H9 (cell line): ENCODE results near the gene LHFPL2. TPM values are rescaled to one million over a fixed set of nuclear protein-coding genes. Genes with fewer than 3 reads are reported as not detected.
A peak's percentile ranks its signal among the peaks of the same experiment; 100 is the strongest.

ENCODE experiments used
- DNase-seq: peaks from one replicate; pipeline ENCODE4 v3.0.0-alpha.2; 2017
- H2AFZ ChIP-seq: one replicate; pipeline ENCODE4 v1.6.1; 2013; ENCODE audit warnings: mild to moderate bottlenecking, low read length, control low read depth, moderate library complexity
- H2AK5ac ChIP-seq: 2 replicates; pipeline ENCODE4 v1.6.1; 2013; ENCODE audit warnings: low read length, control low read depth, mixed read lengths; ENCODE audit not compliant: insufficient read length
- H2BK120ac ChIP-seq: one replicate; pipeline ENCODE4 v1.6.1; 2013; ENCODE audit warnings: low read depth, mild to moderate bottlenecking, low read length, control low read depth, inconsistent platforms; ENCODE audit not compliant: poor library complexity, severe bottlenecking
- H2BK12ac ChIP-seq: 2 replicates; pipeline ENCODE4 v1.6.1; 2013; ENCODE audit warnings: low read length, control low read depth, mixed read lengths, low read depth; ENCODE audit not compliant: insufficient read length
- H2BK15ac ChIP-seq: 2 replicates; pipeline ENCODE4 v1.6.1; 2013; ENCODE audit warnings: low read depth, low read length, control low read depth
- H2BK20ac ChIP-seq: one replicate; pipeline ENCODE4 v1.6.1; 2013; ENCODE audit warnings: low read depth, mild to moderate bottlenecking, low read length, control low read depth, inconsistent platforms; ENCODE audit not compliant: poor library complexity, severe bottlenecking
- H2BK5ac ChIP-seq: 2 replicates; pipeline ENCODE4 v1.6.1; 2013; ENCODE audit warnings: low read length, control low read depth, mixed read lengths; ENCODE audit not compliant: insufficient read length
- H3K14ac ChIP-seq: 2 replicates; pipeline ENCODE4 v1.6.1; 2013; ENCODE audit warnings: low read length, control low read depth; ENCODE audit not compliant: insufficient read depth
- H3K18ac ChIP-seq: 2 replicates; pipeline ENCODE4 v1.6.1; 2013; ENCODE audit warnings: low read depth, mild to moderate bottlenecking, mixed read lengths, low read length, control low read depth; ENCODE audit not compliant: insufficient read length
- H3K23ac ChIP-seq: 2 replicates; pipeline ENCODE4 v1.6.1; 2013; ENCODE audit warnings: low read length, control low read depth, mixed read lengths, low read depth; ENCODE audit not compliant: insufficient read length
- H3K23me2 ChIP-seq: 2 replicates; pipeline ENCODE4 v1.6.1; 2013; ENCODE audit warnings: low read depth, mild to moderate bottlenecking, mixed read lengths, low read length, control low read depth; ENCODE audit not compliant: insufficient read length, poor library complexity, severe bottlenecking
- H3K27ac ChIP-seq: 2 replicates; pipeline ENCODE4 v1.5.1; 2013; ENCODE audit warnings: low read length, control low read depth, mixed read lengths, low read depth; ENCODE audit not compliant: insufficient read length
- H3K27me3 ChIP-seq: 2 replicates; pipeline ENCODE4 v1.6.1; 2013; ENCODE audit warnings: low read length, control low read depth, inconsistent platforms; ENCODE audit not compliant: insufficient read depth
- H3K4ac ChIP-seq: 2 replicates; pipeline ENCODE4 v1.6.1; 2013; ENCODE audit warnings: low read depth, mild to moderate bottlenecking, control low read depth, inconsistent platforms, low read length, moderate library complexity
- H3K4me1 ChIP-seq: 2 replicates; pipeline ENCODE4 v1.6.1; 2013; ENCODE audit warnings: low read length, control low read depth, inconsistent platforms; ENCODE audit not compliant: insufficient read depth
- H3K4me2 ChIP-seq: 2 replicates; pipeline ENCODE4 v1.6.1; 2013; ENCODE audit warnings: low read length, control low read depth, mixed read lengths; ENCODE audit not compliant: insufficient read length, insufficient read depth
- H3K56ac ChIP-seq: 2 replicates; pipeline ENCODE4 v1.6.1; 2013; ENCODE audit warnings: low read depth, mild to moderate bottlenecking, mixed read lengths, low read length, control low read depth; ENCODE audit not compliant: insufficient read length
- H3K79me1 ChIP-seq: 2 replicates; pipeline ENCODE4 v1.6.1; 2013; ENCODE audit warnings: low read depth, mild to moderate bottlenecking, moderate library complexity, low read length, control low read depth, inconsistent platforms; ENCODE audit not compliant: insufficient read depth, poor library complexity, severe bottlenecking
- H3K79me2 ChIP-seq: 2 replicates; pipeline ENCODE4 v1.6.1; 2013; ENCODE audit warnings: low read length, control low read depth, inconsistent platforms; ENCODE audit not compliant: insufficient read depth
- H3K9ac ChIP-seq: 2 replicates; pipeline ENCODE4 v1.6.1; 2013; ENCODE audit warnings: low read length, control low read depth, mixed read lengths; ENCODE audit not compliant: insufficient read length; ENCODE audit errors: extremely low read depth
- H3K9me3 ChIP-seq: one replicate; pipeline ENCODE4 v1.6.1; 2013; ENCODE audit warnings: low read depth, low read length, inconsistent platforms; ENCODE audit not compliant: control insufficient read depth
- H3T11ph ChIP-seq: one replicate; pipeline ENCODE4 v1.6.1; 2013; ENCODE audit warnings: mild to moderate bottlenecking, low read length, control low read depth, inconsistent platforms
- H4K20me1 ChIP-seq: one replicate; pipeline ENCODE4 v1.6.1; 2013; ENCODE audit not compliant: control insufficient read depth, insufficient read length, insufficient read depth
- H4K5ac ChIP-seq: 2 replicates; pipeline ENCODE4 v1.6.1; 2013; ENCODE audit warnings: low read depth, mild to moderate bottlenecking, mixed read lengths, low read length, control low read depth; ENCODE audit not compliant: insufficient read length
- H4K8ac ChIP-seq: replicated peaks from 2 replicates; pipeline ENCODE4 v1.6.1; 2013; ENCODE audit warnings: low read length, control low read depth, mixed read lengths, low read depth; ENCODE audit not compliant: insufficient read length
- H4K91ac ChIP-seq: 2 replicates; pipeline ENCODE4 v1.6.1; 2013; ENCODE audit warnings: low read depth, mild to moderate bottlenecking, moderate library complexity, mixed read lengths, low read length, control low read depth; ENCODE audit not compliant: insufficient read length
- H3K27ac Mint-ChIP-seq, 3 experiments: 2 replicates in 2 of 3; 3 replicates in 1 of 3; pipeline ENCODE4 v1.8.0; 2020 to 2021; ENCODE audit warnings: mixed read lengths in 3 of 3, mild to moderate bottlenecking in 1 of 3, moderate library complexity in 1 of 3
- H3K27me3 Mint-ChIP-seq: 2 replicates; pipeline ENCODE4 v1.8.0; 2021; ENCODE audit warnings: low read depth, mild to moderate bottlenecking, moderate library complexity, mixed read lengths
- H3K36me3 Mint-ChIP-seq, 3 experiments: 2 replicates in 2 of 3; 3 replicates in 1 of 3; pipeline ENCODE4 v1.8.0; 2020 to 2021; ENCODE audit warnings: low read depth in 3 of 3, mixed read lengths in 3 of 3; ENCODE audit not compliant: insufficient read depth in 1 of 3
- H3K4me1 Mint-ChIP-seq, 2 experiments: 2 replicates each; pipeline ENCODE4 v1.8.0; 2020; ENCODE audit warnings: mixed read lengths in 2 of 2
- H3K4me3 Mint-ChIP-seq, 2 experiments: 2 replicates in 1 of 2; 3 replicates in 1 of 2; pipeline ENCODE4 v1.8.0; 2020 to 2021; ENCODE audit warnings: mild to moderate bottlenecking in 2 of 2, mixed read lengths in 2 of 2, moderate library complexity in 1 of 2
- H3K9me3 Mint-ChIP-seq, 2 experiments: 2 replicates in 1 of 2; 3 replicates in 1 of 2; pipeline ENCODE4 v1.8.0; 2020; ENCODE audit warnings: mild to moderate bottlenecking in 2 of 2, mixed read lengths in 2 of 2, moderate library complexity in 1 of 2
- CTCF ChIP-seq: fragments of 200-600 bp; sonication (generic); conservative IDR thresholded peaks from 3 replicates; pipeline ENCODE4 v1.8.0; 2021; ENCODE audit warnings: antibody characterized with exemption, mild to moderate bottlenecking
- WGBS: extraction: QIAGEN DNeasy Blood & Tissue Kit; methylation state at CpG from one replicate; pipeline ENCODE4 v1.1.7; 2013; ENCODE audit warnings: missing lambda C conversion rate, low lambda C conversion rate, mixed read lengths; ENCODE audit not compliant: insufficient read length; ENCODE audit errors: extremely low coverage; 5-methylcytosine and 5-hydroxymethylcytosine counted together
- total RNA-seq: library from RNA; stranded (reverse); gene quantifications from 2 replicates; pipeline ENCODE4 v1.2.1, GENCODE V29; 2021

The LHFPL2 gene
- total RNA-seq, 1 experiment from 2014 or later, result 26.3 TPM

GRCh38 chr5:78602400-78602799, 46.2 kb downstream of the LHFPL2 start:
- H3K4me1 ChIP-seq, result peaks cover 13% of the 10 kb centered on the region; the same call in 1 of the 2 replicates
- H3K4ac ChIP-seq, result no peak overlapping the region
- no peak overlapping the region for H3K23ac ChIP-seq
- peaks cover under 1% of the 10 kb centered on the region; the same call in 1 of the 2 replicates for H3K79me2 ChIP-seq
- peaks cover 3% of the 10 kb centered on the region for H3K79me1 ChIP-seq
- no peak overlapping the region for H2BK20ac ChIP-seq
- Mint-ChIP-seq H3K27ac (peak overlapping the region in 1 of 3 experiments; percentile 87; a peak in 2 of 7 replicates), H3K4me3 (no peak overlapping the region), H3K9me3 (no peaks in the 10 kb centered on the region), H3K4me1 (peaks cover 16 to 22% of the 10 kb centered on the region in 2 experiments), H3K36me3 (peaks cover 3 to 10% (median 8%) of the 10 kb centered on the region in 3 experiments; a peak in 6 of 7 replicates), H3K27me3 (no peaks in the 10 kb centered on the region)
- no peak overlapping the region for H2AFZ ChIP-seq
- H3K9me3 ChIP-seq, result no peaks in the 10 kb centered on the region
- no peak overlapping the region for H3K18ac ChIP-seq
- no peak overlapping the region for H3K9ac ChIP-seq
- no peak overlapping the region for H2BK15ac ChIP-seq
- no peak overlapping the region for H3K27ac ChIP-seq
- WGBS, result no CpG with 5 or more reads among the region's 2 CpGs
- no peak for TF ChIP-seq CTCF
- no peak overlapping the region for H3T11ph ChIP-seq
- H4K20me1 ChIP-seq, result no peaks in the 10 kb centered on the region
- H3K14ac ChIP-seq, result no peak overlapping the region
- H4K5ac ChIP-seq, result no peak overlapping the region
- H2BK5ac ChIP-seq, result no peak overlapping the region
- no peak overlapping the region for H2BK120ac ChIP-seq
- H3K23me2 ChIP-seq, result no peaks in the 10 kb centered on the region
- H4K8ac ChIP-seq, result no peak overlapping the region
- H4K91ac ChIP-seq, result no peak overlapping the region
- no peak overlapping the region for H3K56ac ChIP-seq
- H3K27me3 ChIP-seq, result no peaks in the 10 kb centered on the region
- H2BK12ac ChIP-seq, result no peak overlapping the region
- no peak for DNase-seq
- H2AK5ac ChIP-seq, result no peak overlapping the region
- H3K4me2 ChIP-seq, result no peak overlapping the region
